ENCODE data around the gene PAFAH2. TPM values are rescaled to one million over a fixed set of nuclear protein-coding genes. Genes with fewer than 3 reads are reported as not detected.
A peak's percentile ranks its signal among the peaks of the same experiment; 100 is the strongest.

The PAFAH2 gene
- total RNA-seq, 2 experiments from 2014 or later = 6.6 to 7.9 TPM

GRCh38 chr1:26038904-26039303, 41.0 kb upstream of the PAFAH2 start:
- Mint-ChIP-seq H3K9me3 (ENCODE audit: low read depth) (no peaks in the 10 kb centered on the region), H3K27me3 (peaks cover 13% of the 10 kb centered on the region), H3K4me1 (peaks cover 13% of the 10 kb centered on the region), H3K4me3 (no peak overlapping the region), H3K36me3 (ENCODE audit: low read depth) (no peaks in the 10 kb centered on the region), H3K27ac (no peak overlapping the region)
- POLR2A ChIA-PET = no interaction called here
- DNase-seq (no peak), ATAC-seq (no peak)
- intact Hi-C loops (cut with DNase I, micrococcal nuclease) = loop anchor here (5.0 kb wide), 3 partner anchors 108 to 278 kb away; partner anchors contain the start of genes C1orf232 (in 1 of the 2), CD52 (in 1 of the 2) and ZNF593 (in 1 of the 2)
- CTCF ChIA-PET = interaction anchor here (0.6 to 0.9 kb wide), 2 partner anchors 18 to 125 kb away, joined by 3 to 5 read pairs; no protein-coding TSS in a partner anchor

GRCh38 chr1:26038477-26038876, 40.6 kb upstream of the PAFAH2 start:
- POLR2A ChIA-PET = no interaction called here
- DNase-seq = no peak
- Mint-ChIP-seq H3K36me3 (ENCODE audit: low read depth) (no peaks in the 10 kb centered on the region), H3K4me1 (peaks cover 13% of the 10 kb centered on the region), H3K4me3 (no peak overlapping the region), H3K9me3 (ENCODE audit: low read depth) (no peaks in the 10 kb centered on the region), H3K27me3 (peaks cover 9% of the 10 kb centered on the region), H3K27ac (no peak overlapping the region)
- CTCF ChIA-PET = interaction anchor here (0.8 to 0.9 kb wide), 2 partner anchors 125 to 289 kb away, joined by 4 to 5 read pairs; no protein-coding TSS in a partner anchor
- intact Hi-C loops (cut with DNase I, micrococcal nuclease) = loop anchor here (5.0 kb wide), 3 partner anchors 109 to 279 kb away; partner anchors contain the start of genes C1orf232 (in 1 of the 2), CD52 (in 1 of the 2) and ZNF593 (in 1 of the 2)
- no peak for ATAC-seq

- no peaks in the 10 kb centered on the region for H3K9me3 Mint-ChIP-seq (ENCODE audit: low read depth)
Measured at GRCh38 chr1:26037904-26038303, 40.0 kb upstream of the PAFAH2 start.

GRCh38 chr1:26036756-26037281, 39.0 kb upstream of the PAFAH2 start:
- ChIA-PET CTCF (interaction anchor here (0.5 to 2.0 kb wide), 20 partner anchors 10 to 301 kb away, joined by 3 to 20 read pairs (median 4); partner anchors contain the start of genes CEP85, PAFAH2 and ZNF593), POLR2A (no interaction called here)
- H3K27me3 Mint-ChIP-seq = peaks cover 6% of the 10 kb centered on the region
- ATAC-seq = no peak
- H3K9me3 Mint-ChIP-seq (ENCODE audit: low read depth) = no peaks in the 10 kb centered on the region
- H3K27ac Mint-ChIP-seq = no peak overlapping the region
- peaks cover 13% of the 10 kb centered on the region for H3K4me1 Mint-ChIP-seq
- intact Hi-C loops (cut with DNase I, micrococcal nuclease) = loop anchor here (1.0 to 5.0 kb wide), 5 partner anchors 108 to 280 kb away; partner anchors contain the start of genes C1orf232 (in 1 of the 2), CD52 (in 1 of the 2) and ZNF593 (in 1 of the 2)
- H3K36me3 Mint-ChIP-seq (ENCODE audit: low read depth) = no peaks in the 10 kb centered on the region
- no peak overlapping the region for H3K4me3 Mint-ChIP-seq
- DNase-seq = no peak

More at GRCh38 chr1:26037904-26038303, 40.0 kb upstream of the PAFAH2 start:
- POLR2A ChIA-PET = no interaction called here
- no peak overlapping the region for H3K4me3 Mint-ChIP-seq
- H3K4me1 Mint-ChIP-seq = peaks cover 13% of the 10 kb centered on the region
- peaks cover 6% of the 10 kb centered on the region for H3K27me3 Mint-ChIP-seq
- no peak for DNase-seq
- no peak for ATAC-seq
- no peak overlapping the region for H3K27ac Mint-ChIP-seq
- no peaks in the 10 kb centered on the region for H3K36me3 Mint-ChIP-seq (ENCODE audit: low read depth)
- intact Hi-C loops (cut with DNase I, micrococcal nuclease) = loop anchor here (5.0 kb wide), 3 partner anchors 109 to 279 kb away; partner anchors contain the start of genes C1orf232 (in 1 of the 2), CD52 (in 1 of the 2) and ZNF593 (in 1 of the 2)
- CTCF ChIA-PET = interaction anchor here (0.7 to 0.9 kb wide), 3 partner anchors 126 to 290 kb away, joined by 3 to 5 read pairs (median 4); no protein-coding TSS in a partner anchor

- intact Hi-C loops (cut with DNase I, micrococcal nuclease) = loop anchor here (1.0 to 5.0 kb wide), 11 partner anchors 38 to 281 kb away; partner anchors contain the start of genes ZNF593 (in 2 of the 2), C1orf232 (in 1 of the 2), CD52 (in 1 of the 2) and CEP85 (in 1 of the 2)
- Mint-ChIP-seq H3K9me3 (ENCODE audit: low read depth) (no peaks in the 10 kb centered on the region), H3K27me3 (peaks cover 6% of the 10 kb centered on the region), H3K4me3 (peak overlapping the region; percentile 80), H3K27ac (peak overlapping the region; percentile 78), H3K4me1 (peaks cover 13% of the 10 kb centered on the region), H3K36me3 (ENCODE audit: low read depth) (no peaks in the 10 kb centered on the region)
- DNase-seq (peak; percentile 86), ATAC-seq (peak; percentile 76)
- CTCF ChIA-PET = interaction anchor here (0.5 to 2.4 kb wide), 25 partner anchors 9 to 377 kb away, joined by 3 to 20 read pairs (median 4); partner anchors contain the start of genes CEP85, PAFAH2 and ZNF593
- POLR2A ChIA-PET = no interaction called here
Measured at GRCh38 chr1:26035959-26036755, 38.3 kb upstream of the PAFAH2 start.

GRCh38 chr1:26035203-26035958, 37.5 kb upstream of the PAFAH2 start:
- Mint-ChIP-seq H3K4me3 (peak overlapping the region; percentile 80), H3K4me1 (peaks cover 13% of the 10 kb centered on the region), H3K36me3 (ENCODE audit: low read depth) (no peaks in the 10 kb centered on the region), H3K27me3 (peaks cover 6% of the 10 kb centered on the region), H3K9me3 (ENCODE audit: low read depth) (no peaks in the 10 kb centered on the region), H3K27ac (peak overlapping the region; percentile 78)
- ChIA-PET POLR2A (no interaction called here), CTCF (interaction anchor here (0.7 to 2.4 kb wide), 27 partner anchors 8 to 412 kb away, joined by 3 to 20 read pairs (median 4); partner anchors contain the start of genes CEP85, PAFAH2, SLC30A2 and ZNF593)
- peak; percentile 98 for ATAC-seq
- DNase-seq = peak; percentile 97
- intact Hi-C loops (cut with DNase I, micrococcal nuclease) = loop anchor here (1.0 to 5.0 kb wide), 9 partner anchors 37 to 282 kb away; partner anchors contain the start of genes ZNF593 (in 2 of the 2), C1orf232 (in 1 of the 2), CD52 (in 1 of the 2) and CEP85 (in 1 of the 2)

GRCh38 chr1:26034504-26035202, 36.8 kb upstream of the PAFAH2 start:
- ChIA-PET CTCF (interaction anchor here (0.5 to 2.4 kb wide), 23 partner anchors 10 to 1044 kb away, joined by 3 to 10 read pairs (median 3); partner anchors contain the start of genes SLC30A2 and ZNF593), POLR2A (no interaction called here)

GRCh38 chr1:26032656-26033357, 34.9 kb upstream of the PAFAH2 start:
- H3K4me3 Mint-ChIP-seq = no peak overlapping the region
- no peaks in the 10 kb centered on the region for H3K9me3 Mint-ChIP-seq (ENCODE audit: low read depth)
- intact Hi-C loops (cut with DNase I, micrococcal nuclease) = no loop called here
- ATAC-seq (no peak), DNase-seq (no peak)
- CTCF ChIA-PET = interaction anchor here (0.7 to 0.9 kb wide), 4 partner anchors 41 to 232 kb away, joined by 3 to 4 read pairs (median 4); partner anchors contain the start of gene C1orf232
- peaks cover 13% of the 10 kb centered on the region for H3K4me1 Mint-ChIP-seq
- H3K27ac Mint-ChIP-seq = no peak overlapping the region
- H3K36me3 Mint-ChIP-seq (ENCODE audit: low read depth) = no peaks in the 10 kb centered on the region
- POLR2A ChIA-PET = no interaction called here
- H3K27me3 Mint-ChIP-seq = peaks cover 6% of the 10 kb centered on the region

More at GRCh38 chr1:26034504-26035202, 36.8 kb upstream of the PAFAH2 start:
- H3K4me3 Mint-ChIP-seq = peak overlapping the region; percentile 80
- peaks cover 13% of the 10 kb centered on the region for H3K4me1 Mint-ChIP-seq
- no peak for ATAC-seq
- intact Hi-C loops (cut with DNase I, micrococcal nuclease) = loop anchor here (1.0 to 5.0 kb wide), 9 partner anchors 36 to 283 kb away; partner anchors contain the start of genes ZNF593 (in 2 of the 2), C1orf232 (in 1 of the 2), CD52 (in 1 of the 2) and CEP85 (in 1 of the 2)
- no peaks in the 10 kb centered on the region for H3K9me3 Mint-ChIP-seq (ENCODE audit: low read depth)
- H3K27me3 Mint-ChIP-seq = peaks cover 6% of the 10 kb centered on the region
- H3K36me3 Mint-ChIP-seq (ENCODE audit: low read depth) = no peaks in the 10 kb centered on the region
- DNase-seq = no peak
- H3K27ac Mint-ChIP-seq = no peak overlapping the region

- Mint-ChIP-seq H3K9me3 (ENCODE audit: low read depth) (no peaks in the 10 kb centered on the region), H3K27ac (no peak overlapping the region), H3K4me3 (no peak overlapping the region), H3K27me3 (peaks cover 6% of the 10 kb centered on the region), H3K36me3 (ENCODE audit: low read depth) (no peaks in the 10 kb centered on the region), H3K4me1 (peaks cover 13% of the 10 kb centered on the region)
- CTCF ChIA-PET = interaction anchor here (0.9 kb wide), 2 partner anchors 42 to 137 kb away, joined by 3 to 4 read pairs; partner anchors contain the start of gene C1orf232
- POLR2A ChIA-PET = no interaction called here
- no peak for DNase-seq
- no peak for ATAC-seq
- intact Hi-C loops (cut with DNase I, micrococcal nuclease) = no loop called here
Measured at GRCh38 chr1:26031611-26032220, 33.9 kb upstream of the PAFAH2 start.

All from activated CD4-positive, alpha-beta T cell treated with anti-CD3 and anti-CD28 coated beads for 36 hours (primary cell).